ENCODE data around the gene NEXN.

The NEXN gene

GRCh38 chr1:77983997-77984355 is 95.6 kb downstream of the NEXN start:
- Histone ChIP-seq H3K4me1 (peaks cover 31% of the 10 kb centered on the region), H3K9me3 (no peaks in the 10 kb centered on the region), H3K27me3 (ENCODE audit: low read depth) (no peaks in the 10 kb centered on the region), H3K36me3 (replicated peaks) (peaks cover 7% of the 10 kb centered on the region), H3K4me3 (no peak overlapping the region)
- peak in 1 of 2 experiments; percentile 47 for DNase-seq (ENCODE audit: low spot score in 2 of 2)
- in situ Hi-C loops (cut with MboI; ENCODE audit: low sequenced_read_pairs), result no loop called here

DNA sequence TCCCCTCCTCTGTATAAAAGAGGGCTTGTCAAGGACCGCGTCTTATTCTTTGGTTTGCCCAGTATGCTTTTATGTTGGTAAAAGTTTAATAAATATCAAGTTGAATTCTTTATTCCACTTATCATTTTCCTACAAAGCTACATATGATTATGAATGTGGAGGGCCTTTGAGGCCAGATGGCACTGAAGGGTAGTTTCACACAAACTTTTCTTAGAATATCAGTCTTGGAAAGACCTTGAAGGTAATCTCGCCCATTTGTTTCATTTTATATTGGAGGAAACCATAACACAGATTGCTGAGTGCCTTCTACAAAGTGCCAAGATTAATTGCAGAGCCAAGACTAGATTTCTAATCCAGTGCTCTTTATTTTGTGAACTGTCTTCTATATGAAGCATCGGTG is 96.2 kb downstream of the NEXN start:
- no peak for DNase-seq (ENCODE audit: low spot score in 2 of 2)
- H3K9me3 ChIP-seq, result no peaks in the 10 kb centered on the region
- H3K4me1 ChIP-seq, result peaks cover 31% of the 10 kb centered on the region
- H3K36me3 ChIP-seq (replicated peaks), result peaks cover 7% of the 10 kb centered on the region
- no peak overlapping the region for H3K4me3 ChIP-seq
- in situ Hi-C loops (cut with MboI; ENCODE audit: low sequenced_read_pairs), result no loop called here
- no peaks in the 10 kb centered on the region for H3K27me3 ChIP-seq (ENCODE audit: low read depth)

- peaks cover 7% of the 10 kb centered on the region for H3K36me3 ChIP-seq (replicated peaks)
- peaks cover 25% of the 10 kb centered on the region for H3K4me1 ChIP-seq
- no peak overlapping the region for H3K4me3 ChIP-seq
- DNase-seq (ENCODE audit: low spot score in 2 of 2), result no peak
- H3K27me3 ChIP-seq (ENCODE audit: low read depth), result no peaks in the 10 kb centered on the region
- in situ Hi-C loops (cut with MboI; ENCODE audit: low sequenced_read_pairs), result no loop called here
- no peaks in the 10 kb centered on the region for H3K9me3 ChIP-seq
Observed at GRCh38 chr1:77986810-77987209, 98.4 kb downstream of the NEXN start.

DNA sequence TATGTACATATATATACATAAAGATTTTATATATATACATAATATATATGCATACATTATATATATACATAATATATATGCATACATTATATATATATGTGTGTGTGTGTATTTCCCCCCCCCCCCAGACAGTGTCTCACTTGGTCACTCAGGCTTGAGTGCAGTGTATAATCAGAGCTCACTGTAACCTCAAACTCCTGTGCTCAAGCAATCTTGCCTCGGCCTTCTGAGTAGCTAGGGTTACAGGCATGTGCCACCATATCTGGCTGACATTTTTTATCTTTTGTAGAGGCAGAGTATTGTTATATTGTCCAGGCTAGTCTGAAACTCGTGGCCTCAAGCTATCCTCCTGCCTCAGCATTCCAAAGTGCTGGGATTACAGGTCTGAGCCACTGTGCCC is 99.5 kb downstream of the NEXN start:
- no peak for DNase-seq (ENCODE audit: low spot score in 2 of 2)
- in situ Hi-C loops (cut with MboI; ENCODE audit: low sequenced_read_pairs), result no loop called here
- no peaks in the 10 kb centered on the region for H3K9me3 ChIP-seq
- H3K36me3 ChIP-seq (replicated peaks), result peaks cover 7% of the 10 kb centered on the region
- H3K4me3 ChIP-seq, result no peak overlapping the region
- H3K4me1 ChIP-seq, result peaks cover 17% of the 10 kb centered on the region
- H3K27me3 ChIP-seq (ENCODE audit: low read depth), result no peaks in the 10 kb centered on the region

DNA sequence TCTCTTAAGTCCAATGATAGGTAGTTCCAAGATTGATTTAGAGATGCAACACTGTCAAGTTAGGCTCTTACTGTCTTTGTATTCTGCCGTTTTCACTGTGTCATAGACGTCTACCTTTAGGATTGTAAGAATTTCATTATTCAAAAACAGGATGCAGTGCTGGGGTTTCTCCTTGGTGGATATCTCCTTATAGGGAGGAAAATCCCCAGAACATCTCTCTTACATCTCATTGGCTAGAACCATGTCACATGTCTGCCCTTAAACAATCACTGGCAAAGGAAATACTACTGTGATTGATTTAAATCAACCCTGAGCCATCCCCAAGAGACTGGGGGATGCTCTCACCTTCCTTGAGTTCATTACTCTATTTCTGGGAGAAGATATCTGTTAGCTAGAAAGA is 101.3 kb downstream of the NEXN start:
- Histone ChIP-seq H3K27me3 (ENCODE audit: low read depth) (no peaks in the 10 kb centered on the region), H3K36me3 (replicated peaks) (peaks cover 16% of the 10 kb centered on the region), H3K4me1 (peaks cover 4% of the 10 kb centered on the region), H3K4me3 (no peak overlapping the region), H3K9me3 (no peaks in the 10 kb centered on the region)
- in situ Hi-C loops (cut with MboI; ENCODE audit: low sequenced_read_pairs), result no loop called here
- no peak for DNase-seq (ENCODE audit: low spot score in 2 of 2)

DNA sequence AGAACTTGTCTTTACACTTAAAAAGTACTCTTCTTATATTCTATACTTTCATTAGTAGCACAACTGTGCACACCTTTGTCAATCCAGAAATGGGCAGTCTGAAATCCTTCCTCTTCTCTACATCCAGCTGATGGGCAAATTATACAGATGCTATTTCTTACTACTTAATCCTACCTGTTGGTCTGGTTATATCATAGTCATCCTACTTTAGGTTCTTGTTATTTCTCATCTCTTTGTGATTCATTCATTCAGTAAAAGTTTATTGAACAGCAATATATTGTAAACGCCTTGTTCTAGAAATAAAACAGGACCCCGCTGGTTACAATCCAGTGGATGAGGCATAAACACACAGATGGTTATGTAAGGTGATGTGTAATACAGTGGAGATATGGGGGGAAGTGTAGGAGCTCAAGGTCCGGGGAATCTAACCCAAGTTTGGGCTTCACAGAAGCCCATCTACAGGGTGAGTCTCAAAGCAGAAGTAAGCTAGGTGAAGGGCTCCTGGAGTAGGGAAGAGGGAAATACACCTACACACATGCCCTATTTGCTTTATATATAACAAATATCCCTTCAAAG is 102.3 kb downstream of the NEXN start:
- Histone ChIP-seq H3K27me3 (ENCODE audit: low read depth) (no peaks in the 10 kb centered on the region), H3K36me3 (replicated peaks) (peaks cover 13% of the 10 kb centered on the region), H3K4me1 (no peaks in the 10 kb centered on the region), H3K9me3 (no peaks in the 10 kb centered on the region), H3K4me3 (no peak overlapping the region)
- no peak for DNase-seq (ENCODE audit: low spot score in 2 of 2)
- in situ Hi-C loops (cut with MboI; ENCODE audit: low sequenced_read_pairs), result no loop called here

DNA sequence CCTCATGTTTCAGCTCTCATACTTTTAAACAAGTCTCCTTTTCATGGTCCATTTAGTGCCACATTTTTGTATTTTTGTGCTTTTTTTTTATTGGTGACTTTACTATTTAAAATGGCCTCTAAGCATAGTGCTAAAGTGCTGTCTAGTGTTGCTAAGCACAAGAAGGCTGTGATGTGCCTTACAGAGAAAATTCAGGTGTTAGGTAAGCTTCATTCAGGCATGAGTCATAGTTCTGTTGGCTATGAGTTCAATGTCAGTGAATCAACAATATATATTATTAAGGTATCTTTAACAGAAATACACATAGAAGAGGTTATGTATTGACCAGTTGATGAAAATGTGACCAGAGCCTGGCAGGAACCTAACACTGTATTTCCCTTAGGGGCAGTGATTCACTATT is 103.2 kb downstream of the NEXN start:
- H3K36me3 ChIP-seq (replicated peaks), result peaks cover 13% of the 10 kb centered on the region
- no peaks in the 10 kb centered on the region for H3K9me3 ChIP-seq
- no peaks in the 10 kb centered on the region for H3K4me1 ChIP-seq
- DNase-seq (ENCODE audit: low spot score in 2 of 2), result no peak
- no peak overlapping the region for H3K4me3 ChIP-seq
- no peaks in the 10 kb centered on the region for H3K27me3 ChIP-seq (ENCODE audit: low read depth)
- in situ Hi-C loops (cut with MboI; ENCODE audit: low sequenced_read_pairs), result no loop called here

Measured in HAP-1 (cell line).